C4-2B (cell line): Measurements from ENCODE around the gene LTO1.

ENCODE experiments used
- CTCF ChIP-seq: fragments of 450-650 bp; conservative IDR thresholded peaks from 2 replicates; pipeline ENCODE4 v1.5.1; 2017; ENCODE audit warnings: mild to moderate bottlenecking
- ZFX ChIP-seq: fragments of 450-650 bp; IDR thresholded peaks from 2 replicates; pipeline ENCODE4 v1.6.1; 2017

DNA sequence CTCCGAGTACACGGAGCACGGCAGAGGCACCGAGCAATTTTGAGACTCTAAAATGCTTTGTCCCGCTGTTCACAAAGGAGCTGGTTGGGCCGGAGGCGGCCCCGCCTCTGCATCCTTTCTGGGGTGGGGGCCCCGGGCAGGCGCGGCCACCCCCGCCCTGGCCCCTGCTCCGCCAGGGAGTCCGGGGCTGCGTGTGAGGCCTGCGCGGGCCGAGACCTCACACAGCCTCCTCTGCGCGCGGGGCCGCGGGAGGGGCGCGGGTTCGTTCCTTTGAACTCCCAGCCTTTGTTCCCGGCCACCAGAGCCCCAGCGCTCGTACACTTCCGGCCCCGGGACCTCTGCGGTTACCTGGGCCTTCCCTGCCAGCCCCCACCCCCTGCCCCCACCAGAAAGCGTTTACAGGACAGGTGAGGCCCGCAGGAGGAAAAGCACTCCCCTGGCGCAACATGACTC, 27.1 kb upstream of the LTO1 start:
- TF ChIP-seq CTCF (no peak), ZFX (no peak)
